Karpas-422 (cell line): ENCODE data around the gene PPFIA1. TPM values are rescaled to one million over a fixed set of nuclear protein-coding genes. Genes with fewer than 3 reads are reported as not detected.
"Not testable (repeated sequence)": the region's sequence is repeated elsewhere in the genome, so short reads cannot be mapped to it uniquely, and the experiment has no call there.

Experiments used
- DNase-seq: peaks from one replicate; pipeline ENCODE4 v3.0.0-alpha.2; 2015
- H2AFZ ChIP-seq: fragments of 200-600 bp; sonication (generic); 2 replicates; pipeline ENCODE4 v1.6.1; 2014; ENCODE audit warnings: antibody characterized with exemption, low read length, mixed read lengths
- H3K27ac ChIP-seq: fragments of 200-600 bp; sonication (generic); 2 replicates; pipeline ENCODE4 v1.5.1; 2014; ENCODE audit warnings: mild to moderate bottlenecking, low read length, moderate library complexity
- H3K27me3 ChIP-seq: fragments of 200-600 bp; sonication (generic); 2 replicates; pipeline ENCODE4 v1.6.1; 2014; ENCODE audit warnings: low read length, mixed read lengths
- H3K36me3 ChIP-seq: fragments of 200-600 bp; sonication (generic); 2 replicates; pipeline ENCODE4 v1.6.1; 2014; ENCODE audit warnings: low read length, mixed read lengths; ENCODE audit not compliant: insufficient read depth
- H3K4me1 ChIP-seq: fragments of 200-600 bp; sonication (generic); 2 replicates; pipeline ENCODE4 v1.6.1; 2014; ENCODE audit warnings: mild to moderate bottlenecking, low read length, mixed read lengths
- H3K4me2 ChIP-seq: fragments of 200-600 bp; sonication (generic); 2 replicates; pipeline ENCODE4 v1.6.1; 2014; ENCODE audit warnings: low read length, low read depth, mild to moderate bottlenecking; ENCODE audit not compliant: poor library complexity, severe bottlenecking
- H3K4me3 ChIP-seq: fragments of 200-600 bp; sonication (generic); 2 replicates; pipeline ENCODE4 v1.5.1; 2014; ENCODE audit warnings: mild to moderate bottlenecking, antibody characterized with exemption, low read length, mixed read lengths
- H3K79me2 ChIP-seq: fragments of 200-600 bp; sonication (generic); 2 replicates; pipeline ENCODE4 v1.6.1; 2014; ENCODE audit warnings: mild to moderate bottlenecking, low read length, mixed read lengths
- H3K9ac ChIP-seq: fragments of 200-600 bp; sonication (generic); 2 replicates; pipeline ENCODE4 v1.6.0; 2014; ENCODE audit warnings: low read length
- H3K9me2 ChIP-seq: fragments of 200-600 bp; sonication (generic), shearing (Covaris generic); replicated peaks from 2 replicates; pipeline ENCODE4 v1.6.0; 2014; ENCODE audit warnings: mild to moderate bottlenecking, low read length, moderate library complexity; ENCODE audit not compliant: insufficient read depth
- H3K9me3 ChIP-seq: fragments of 300-700, 200-600 bp; sonication (generic); 2 replicates; pipeline ENCODE4 v1.6.1; 2014; ENCODE audit warnings: low read length, mixed read lengths
- H4K20me1 ChIP-seq: fragments of 200-600 bp; sonication (generic); 2 replicates; pipeline ENCODE4 v1.6.1; 2014; ENCODE audit warnings: mild to moderate bottlenecking, antibody characterized with exemption, low read length, low read depth; ENCODE audit not compliant: insufficient read depth
- total RNA-seq: library from RNA; depleted of rRNA; stranded (reverse); fragments of >200 nt; shearing (Covaris generic); gene quantifications from 2 replicates; pipeline ENCODE4 v1.2.3, GENCODE V29; 2014; ENCODE audit warnings: low replicate concordance

The PPFIA1 gene
- total RNA-seq, 1 experiment from 2014 or later, result 24.6 TPM

DNA sequence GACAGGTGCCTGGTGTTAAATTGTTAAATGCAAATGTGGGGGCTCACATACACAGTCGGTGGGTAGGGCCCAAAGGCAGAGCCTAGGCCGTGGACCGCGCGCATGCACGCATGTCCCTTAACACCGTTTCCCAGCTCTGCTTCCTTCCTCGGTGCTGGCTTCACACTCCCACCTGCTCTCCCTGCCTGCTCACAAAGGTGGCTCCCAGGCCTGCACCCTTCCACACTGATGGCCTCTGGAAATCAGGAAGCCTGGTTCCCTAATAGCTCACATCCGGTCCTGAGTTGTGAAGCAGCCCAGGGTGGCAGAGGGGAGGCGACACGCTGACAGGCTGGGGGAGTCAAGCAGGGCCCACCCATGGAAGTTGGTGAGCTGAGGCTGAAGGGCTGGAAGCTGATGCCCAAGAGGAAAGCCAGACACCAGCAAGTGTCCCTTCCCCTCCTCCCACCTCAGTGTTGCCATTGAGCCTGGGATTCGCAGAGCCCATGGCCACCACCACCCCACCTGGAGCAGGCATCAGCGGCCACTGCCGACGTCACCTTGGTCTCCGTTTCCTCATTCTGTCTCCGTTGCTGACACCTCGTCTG is 114.2 kb downstream of the PPFIA1 start:
- no peak overlapping the region for H3K27ac ChIP-seq
- H4K20me1 ChIP-seq, result peaks cover 16% of the 10 kb centered on the region; the same call in 1 of the 2 replicates
- H3K9me2 ChIP-seq, result no peaks in the 10 kb centered on the region
- no peak overlapping the region for H2AFZ ChIP-seq
- no peak overlapping the region for H3K4me2 ChIP-seq
- no peak for DNase-seq
- H3K9me3 ChIP-seq, result no peaks in the 10 kb centered on the region
- no peaks in the 10 kb centered on the region for H3K27me3 ChIP-seq
- H3K36me3 ChIP-seq, result peaks cover 23% of the 10 kb centered on the region; the same call in 1 of the 2 replicates
- H3K79me2 ChIP-seq, result peaks cover 57% of the 10 kb centered on the region
- H3K9ac ChIP-seq, result no peak overlapping the region
- H3K4me3 ChIP-seq, result no peak overlapping the region
- no peaks in the 10 kb centered on the region for H3K4me1 ChIP-seq

DNA sequence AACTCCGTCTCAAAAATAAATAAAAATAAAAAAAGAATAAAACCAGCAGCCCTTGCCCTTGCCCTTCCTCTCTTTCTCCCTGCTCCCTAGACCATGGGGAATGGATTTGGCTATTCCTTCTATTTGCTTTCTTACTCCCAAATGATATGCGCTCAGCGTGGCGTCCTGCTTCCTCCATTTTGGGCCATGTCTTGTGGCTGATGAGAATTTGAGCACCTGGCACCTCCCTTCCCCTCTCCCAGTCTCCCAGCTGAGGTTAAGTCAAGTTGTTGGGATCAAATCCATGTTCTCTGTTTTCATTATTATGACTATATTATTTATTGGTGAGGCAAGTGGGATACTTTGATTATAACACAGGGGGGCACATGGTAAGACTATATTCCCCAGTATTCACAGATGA is 117.1 kb downstream of the PPFIA1 start:
- no peaks in the 10 kb centered on the region for H3K27me3 ChIP-seq
- no peaks in the 10 kb centered on the region for H3K9me2 ChIP-seq
- H4K20me1 ChIP-seq, result peaks cover 16% of the 10 kb centered on the region; the same call in 1 of the 2 replicates
- no peak overlapping the region for H2AFZ ChIP-seq
- no peaks in the 10 kb centered on the region for H3K9me3 ChIP-seq
- peaks cover 14% of the 10 kb centered on the region; the same call in 1 of the 2 replicates for H3K36me3 ChIP-seq
- no peak overlapping the region for H3K27ac ChIP-seq
- H3K4me3 ChIP-seq, result no peak overlapping the region
- no peak overlapping the region for H3K4me2 ChIP-seq
- H3K9ac ChIP-seq, result no peak overlapping the region
- peaks cover 66% of the 10 kb centered on the region for H3K79me2 ChIP-seq
- no peak for DNase-seq
- H3K4me1 ChIP-seq, result no peaks in the 10 kb centered on the region

DNA sequence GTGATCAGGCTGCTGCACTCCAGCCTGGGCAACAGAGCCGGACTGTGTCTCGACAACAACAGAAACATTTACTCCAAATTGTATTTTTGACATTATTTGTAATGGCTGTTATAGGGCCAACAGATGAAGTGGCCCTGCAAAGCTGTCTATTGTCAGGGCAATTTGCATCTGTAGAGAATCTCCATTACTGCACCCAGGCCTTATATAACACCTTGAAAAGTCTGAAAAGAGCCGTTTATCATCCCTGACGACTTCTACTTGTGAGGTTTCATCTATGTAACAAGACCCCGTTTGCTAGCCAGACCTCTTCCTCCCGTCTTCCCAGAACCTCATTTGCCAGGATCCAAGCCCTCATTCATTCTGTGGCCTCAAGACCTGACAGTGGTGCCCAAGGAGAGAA is 118.7 kb downstream of the PPFIA1 start:
- H3K79me2 ChIP-seq, result peaks cover 70% of the 10 kb centered on the region
- H2AFZ ChIP-seq, result no peak overlapping the region
- H3K4me2 ChIP-seq, result no peak overlapping the region
- H3K4me1 ChIP-seq, result no peaks in the 10 kb centered on the region
- no peaks in the 10 kb centered on the region for H3K9me2 ChIP-seq
- H4K20me1 ChIP-seq, result peaks cover 11% of the 10 kb centered on the region; the same call in 1 of the 2 replicates
- no peaks in the 10 kb centered on the region for H3K9me3 ChIP-seq
- H3K27ac ChIP-seq, result no peak overlapping the region
- H3K4me3 ChIP-seq, result no peak overlapping the region
- no peaks in the 10 kb centered on the region for H3K27me3 ChIP-seq
- H3K36me3 ChIP-seq, result peaks cover 12% of the 10 kb centered on the region; the same call in 1 of the 2 replicates
- DNase-seq, result no peak
- H3K9ac ChIP-seq, result no peak overlapping the region

DNA sequence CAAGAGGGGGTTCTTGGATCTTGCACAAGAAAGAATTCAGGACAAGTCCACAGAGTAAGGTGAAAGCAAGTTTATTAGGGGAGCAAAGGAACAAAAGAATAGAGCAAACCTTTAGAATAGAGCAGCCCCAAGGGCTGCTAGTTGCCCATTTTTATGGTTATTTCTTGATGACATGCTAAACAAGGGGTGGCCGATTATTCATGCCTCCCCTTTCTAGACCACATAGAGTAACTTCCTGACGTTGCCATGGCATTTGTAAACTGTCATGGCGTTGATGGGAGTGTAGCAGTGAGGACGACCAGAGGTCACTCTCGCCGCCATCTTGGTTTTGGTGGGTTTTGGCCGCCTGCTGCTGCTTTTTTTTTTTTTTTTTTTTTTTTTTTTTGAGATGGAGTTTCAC is 120.4 kb downstream of the PPFIA1 start:
- not testable (repeated sequence) for H2AFZ ChIP-seq, H3K9me3 ChIP-seq, DNase-seq, H3K4me1 ChIP-seq, H3K27me3 ChIP-seq, H3K36me3 ChIP-seq, H3K27ac ChIP-seq, H3K4me2 ChIP-seq, H3K9me2 ChIP-seq, H4K20me1 ChIP-seq, H3K4me3 ChIP-seq, H3K9ac ChIP-seq
- H3K79me2 ChIP-seq, result peaks cover 73% of the 10 kb centered on the region

DNA sequence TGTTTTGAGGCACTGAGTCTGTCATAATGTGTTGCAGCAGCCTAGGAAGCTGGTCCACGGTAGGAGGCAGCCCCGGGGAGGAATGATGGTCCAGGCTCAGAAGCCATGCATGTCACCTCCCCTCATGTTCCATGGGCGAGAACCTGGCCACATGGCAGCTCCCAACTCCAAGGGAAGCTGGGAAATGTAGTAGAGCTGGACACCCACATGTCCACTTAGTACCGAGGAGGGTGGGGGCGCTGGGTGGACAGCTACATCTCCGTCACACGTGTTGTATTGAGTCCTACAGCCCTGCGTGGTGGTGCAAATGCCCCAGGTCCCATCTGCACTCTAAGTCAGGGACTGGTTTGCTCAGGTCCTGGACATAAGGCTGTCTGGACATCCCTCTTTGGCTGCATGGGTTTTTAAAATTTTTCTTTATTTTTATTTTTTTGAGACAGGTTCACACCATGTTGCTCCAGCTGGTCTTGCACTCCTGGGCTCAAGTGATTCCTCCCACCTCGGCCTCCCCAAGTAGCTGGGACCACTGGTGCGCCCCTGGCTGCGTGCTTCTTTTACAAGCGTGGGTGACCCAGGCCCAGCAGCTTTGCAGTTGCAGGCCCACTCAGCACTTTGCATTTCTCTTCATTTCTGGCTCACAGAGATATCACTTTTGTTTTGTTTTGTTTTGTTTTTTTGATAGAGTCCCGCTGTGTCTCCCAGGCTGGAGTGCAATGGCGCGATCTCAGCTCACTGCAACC is 123.9 kb downstream of the PPFIA1 start:
- Histone ChIP-seq H2AFZ (no peak overlapping the region), H3K9ac (no peak overlapping the region), H3K4me1 (peaks cover 11% of the 10 kb centered on the region), H3K36me3 (peaks cover 5% of the 10 kb centered on the region), H3K27me3 (no peaks in the 10 kb centered on the region), H3K4me3 (no peak overlapping the region), H3K9me3 (no peaks in the 10 kb centered on the region), H3K27ac (no peak overlapping the region), H3K79me2 (peaks cover 87% of the 10 kb centered on the region), H3K4me2 (no peak overlapping the region), H4K20me1 (peaks cover 4% of the 10 kb centered on the region; the same call in 1 of the 2 replicates), H3K9me2 (no peaks in the 10 kb centered on the region)
- no peak for DNase-seq

DNA sequence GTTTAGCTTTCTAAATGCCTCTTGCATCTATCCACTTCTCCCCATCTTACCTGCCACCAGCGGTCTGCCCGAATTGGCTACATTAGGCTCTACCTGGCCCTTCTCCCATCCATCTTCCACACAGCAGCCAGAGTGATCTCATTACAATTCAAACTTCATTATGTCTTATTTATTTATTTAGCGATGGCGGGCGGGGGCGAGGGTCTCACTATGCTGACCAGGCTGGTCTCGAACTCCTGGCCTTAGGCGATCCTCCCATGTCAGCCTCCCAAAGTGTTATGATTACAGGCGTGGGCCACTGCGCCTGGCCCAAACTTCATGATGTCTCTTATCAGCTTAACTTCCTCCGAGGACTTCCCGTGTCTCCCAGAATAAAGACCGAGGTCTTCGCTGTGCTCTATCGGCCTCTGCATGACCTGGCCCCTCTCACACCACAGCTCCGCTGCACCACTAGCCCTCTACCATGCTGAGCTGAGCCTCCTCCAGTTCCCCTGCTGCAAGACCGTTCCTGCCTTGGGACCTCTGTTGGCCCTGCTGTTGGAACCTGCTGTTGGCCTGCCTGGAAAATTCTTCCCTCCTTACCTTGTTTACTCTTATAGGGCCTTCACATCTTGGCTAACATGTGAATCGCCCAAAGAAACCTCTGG is 127.0 kb downstream of the PPFIA1 start:
- Histone ChIP-seq H3K9ac (peak overlapping the region; percentile 83), H3K36me3 (peaks cover 15% of the 10 kb centered on the region), H3K9me2 (no peaks in the 10 kb centered on the region), H2AFZ (peak overlapping the region; percentile 88), H3K27ac (peak overlapping the region; percentile 84), H4K20me1 (peaks cover 26% of the 10 kb centered on the region), H3K79me2 (peaks cover 99% of the 10 kb centered on the region), H3K4me3 (peak overlapping the region; percentile 73), H3K4me2 (peak overlapping the region; percentile 80), H3K9me3 (no peaks in the 10 kb centered on the region), H3K27me3 (no peaks in the 10 kb centered on the region), H3K4me1 (peaks cover 34% of the 10 kb centered on the region)
- peak; percentile 77 for DNase-seq

DNA sequence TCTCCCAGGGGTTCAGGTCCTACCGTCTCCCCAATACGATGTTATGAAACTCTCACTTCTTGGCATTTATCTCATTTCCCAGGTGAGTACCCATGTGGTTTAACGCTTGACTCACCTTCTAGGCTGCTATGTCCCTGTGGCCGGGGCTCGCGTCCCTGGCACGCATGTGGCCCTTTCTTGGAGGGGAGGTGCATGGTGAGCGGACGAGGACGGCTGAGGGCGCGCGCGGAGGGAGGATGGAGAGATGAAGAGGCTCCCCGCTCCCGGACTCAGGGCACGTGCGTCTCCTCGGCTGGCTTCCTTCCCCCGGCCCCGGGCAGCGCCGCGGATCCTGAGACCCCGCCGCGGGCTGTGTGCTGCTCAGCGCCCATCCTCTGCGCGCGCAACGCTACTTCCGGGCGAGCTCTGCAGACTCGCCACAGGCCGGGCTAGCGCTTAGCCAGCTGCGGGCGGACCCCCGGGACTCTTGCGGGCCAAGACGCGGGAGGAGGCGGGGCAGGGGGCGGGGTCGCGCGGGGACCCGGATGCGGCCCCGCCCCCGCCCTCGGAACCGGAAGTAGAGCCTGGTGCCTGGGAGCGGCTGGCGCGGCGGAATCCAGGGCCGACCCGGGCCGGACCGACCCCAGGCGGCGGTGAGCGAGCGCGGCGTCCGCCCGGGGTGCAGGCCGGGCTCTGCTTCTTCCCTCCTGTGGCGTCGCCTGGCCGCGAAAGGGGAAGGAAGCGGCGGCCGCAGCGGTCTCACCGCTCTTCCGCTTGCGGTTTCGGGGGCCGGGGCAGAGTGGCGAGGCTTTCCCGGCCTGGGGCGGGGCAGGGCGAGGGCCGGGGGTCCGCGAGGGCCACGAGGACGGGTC is 127.7 kb downstream of the PPFIA1 start, which contains the start of gene CTTN:
CTTN (plus strand) TSS at position 547 of the 851 bp plus-strand sequence. CDS start 8,769 bp downstream, outside the sequence.
- peaks cover 15% of the 10 kb centered on the region for H3K36me3 ChIP-seq
- no peaks in the 10 kb centered on the region for H3K27me3 ChIP-seq
- no peaks in the 10 kb centered on the region for H3K9me3 ChIP-seq
- H3K9me2 ChIP-seq, result no peaks in the 10 kb centered on the region
- H2AFZ ChIP-seq, result peak within 1 kb of the TSS; percentile 88
- peaks cover 100% of the 10 kb centered on the region for H3K79me2 ChIP-seq
- H3K9ac ChIP-seq, result peak within 1 kb of the TSS; percentile 83
- H3K4me3 ChIP-seq, result peak within 1 kb of the TSS; percentile 73
- H3K4me2 ChIP-seq, result peak within 1 kb of the TSS; percentile 80
- H3K4me1 ChIP-seq, result peaks cover 39% of the 10 kb centered on the region
- H3K27ac ChIP-seq, result peak within 1 kb of the TSS; percentile 84
- H4K20me1 ChIP-seq, result peaks cover 32% of the 10 kb centered on the region
- DNase-seq, result peak; percentile 94
